ENCODE results near the gene FFAR4. TPM values are rescaled to one million over a fixed set of nuclear protein-coding genes. Genes with fewer than 3 reads are reported as not detected.

FFAR4 gene
- total RNA-seq, 2 experiments from 2014 or later = not detected

DNA sequence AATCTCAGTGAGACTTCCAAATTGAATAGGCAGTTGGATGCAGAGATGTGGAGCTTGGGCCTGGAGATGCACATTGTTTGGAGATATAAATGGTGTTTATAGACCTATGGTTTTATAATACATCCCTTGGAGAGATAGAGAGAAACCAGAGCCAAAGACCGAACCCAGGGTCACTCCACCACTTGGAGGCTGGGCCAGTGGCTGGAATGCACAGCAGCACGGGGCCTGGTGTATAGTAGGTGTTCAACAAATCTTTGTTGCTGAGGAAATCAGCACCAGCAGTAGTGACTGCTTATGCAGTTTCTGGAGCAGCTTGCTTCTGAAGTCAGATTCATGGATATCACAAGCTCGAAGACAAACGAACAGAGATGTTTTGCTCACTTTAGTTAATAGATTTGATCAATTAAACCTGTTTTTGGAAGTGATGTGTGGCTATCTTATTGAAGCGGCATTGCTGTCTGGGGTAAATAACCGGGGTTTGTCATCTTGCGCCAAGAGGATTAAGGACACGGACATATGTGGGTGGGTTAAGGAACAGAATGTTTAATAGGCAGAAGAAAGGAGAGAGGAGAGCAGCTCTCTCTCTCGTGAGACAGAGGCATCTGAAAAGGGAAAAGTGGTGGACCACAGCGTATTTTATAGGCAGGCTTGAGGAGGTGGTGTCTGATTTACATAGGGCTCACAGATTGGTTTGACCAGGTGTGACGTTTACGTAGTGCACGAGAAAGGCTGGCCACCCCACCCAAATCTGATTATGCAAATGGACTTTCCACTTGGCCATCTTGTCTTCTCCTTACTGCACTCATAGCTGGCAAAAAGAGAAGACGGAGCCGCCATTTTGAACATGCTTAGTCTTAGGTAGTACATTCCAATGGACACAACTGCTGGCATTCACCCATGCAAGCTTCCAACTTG is 23.4 kb downstream of the FFAR4 start:
- ChIA-PET POLR2A (no interaction called here), CTCF (no interaction called here)
- peaks cover 3% of the 10 kb centered on the region for H3K27me3 Mint-ChIP-seq
- H3K36me3 Mint-ChIP-seq (ENCODE audit: low read depth) = no peaks in the 10 kb centered on the region
- no peak overlapping the region for H3K4me3 Mint-ChIP-seq
- H3K4me1 Mint-ChIP-seq (ENCODE audit: low read depth) = no peaks in the 10 kb centered on the region
- intact Hi-C loops (cut with micrococcal nuclease) = no loop called here
- no peak overlapping the region for H3K27ac Mint-ChIP-seq
- H3K9me3 Mint-ChIP-seq = no peaks in the 10 kb centered on the region
- no peak for ATAC-seq
- DNase-seq = no peak
- TF ChIP-seq CTCF (IDR thresholded peaks at IDR 0.05) = no peak

DNA sequence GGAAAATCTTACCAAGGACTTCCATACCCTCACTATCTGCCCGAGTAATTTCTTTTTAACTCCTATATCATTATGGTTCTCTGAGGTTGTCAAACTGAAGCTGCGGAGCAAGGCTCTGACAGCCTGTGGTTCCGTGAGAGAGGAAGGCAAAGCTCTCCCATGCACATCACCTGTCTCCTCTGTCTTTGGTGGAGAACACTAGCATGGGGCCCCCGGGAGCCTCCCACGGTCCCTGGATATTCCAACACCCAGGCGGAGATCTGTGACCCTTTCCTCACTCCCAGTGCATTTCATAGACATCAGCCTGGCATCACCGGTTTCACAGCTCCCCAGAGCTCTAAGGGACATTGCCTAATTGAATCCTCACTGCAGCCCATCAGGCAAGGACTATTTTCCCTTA is 24.2 kb downstream of the FFAR4 start:
- CTCF ChIA-PET = no interaction called here

DNA sequence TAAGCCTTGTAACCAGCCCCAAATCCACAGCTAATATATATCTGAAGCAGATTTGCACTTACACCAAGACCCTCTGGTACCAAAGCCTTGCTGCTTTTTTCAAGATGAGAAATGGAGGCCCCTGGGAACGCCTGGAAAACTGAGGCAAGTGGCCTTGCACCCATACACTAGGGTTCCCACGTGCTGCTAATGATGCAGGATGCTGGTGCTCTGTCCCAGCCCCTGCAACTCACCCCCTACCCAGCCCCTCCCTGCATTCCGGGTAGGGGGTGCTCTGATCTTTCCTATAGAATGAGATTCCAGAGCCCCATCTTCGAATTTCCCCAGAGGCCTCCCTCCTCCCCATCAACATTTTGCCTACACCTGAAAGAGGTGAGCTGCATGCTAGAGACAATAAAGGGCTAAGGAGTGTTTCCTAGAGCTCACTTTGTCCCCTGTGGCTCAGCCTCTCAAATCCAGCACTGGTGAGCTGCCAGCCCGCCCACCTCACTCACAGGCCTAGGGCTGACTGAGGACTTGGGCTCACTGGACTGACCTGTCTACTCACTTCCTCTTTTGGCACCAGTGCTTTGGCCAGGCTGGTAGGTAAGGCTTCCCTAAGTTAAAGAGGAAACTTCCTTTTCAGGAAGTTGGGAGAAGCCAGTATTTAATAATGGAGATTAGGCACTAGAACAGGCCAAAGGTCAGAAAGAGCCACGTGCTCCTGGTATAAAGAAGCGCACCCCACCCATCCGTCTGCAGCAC is 24.8 kb downstream of the FFAR4 start:
- POLR2A ChIA-PET = no interaction called here
- no peak for TF ChIP-seq CTCF (IDR thresholded peaks at IDR 0.05)
- intact Hi-C loops (cut with micrococcal nuclease) = no loop called here
- H3K4me3 Mint-ChIP-seq = no peak overlapping the region
- no peak for DNase-seq
- H3K36me3 Mint-ChIP-seq (ENCODE audit: low read depth) = no peaks in the 10 kb centered on the region
- peaks cover 3% of the 10 kb centered on the region for H3K27me3 Mint-ChIP-seq
- H3K27ac Mint-ChIP-seq = no peak overlapping the region
- CTCF ChIA-PET = no interaction called here
- H3K4me1 Mint-ChIP-seq (ENCODE audit: low read depth) = no peaks in the 10 kb centered on the region
- no peak for ATAC-seq
- no peaks in the 10 kb centered on the region for H3K9me3 Mint-ChIP-seq

More for the DNA sequence above, 24.2 kb downstream of the FFAR4 start:
- no peak overlapping the region for H3K27ac Mint-ChIP-seq
- no peak for ATAC-seq
- intact Hi-C loops (cut with micrococcal nuclease) = no loop called here
- H3K4me3 Mint-ChIP-seq = no peak overlapping the region
- no peaks in the 10 kb centered on the region for H3K9me3 Mint-ChIP-seq
- no peak for TF ChIP-seq CTCF (IDR thresholded peaks at IDR 0.05)
- no peaks in the 10 kb centered on the region for H3K36me3 Mint-ChIP-seq (ENCODE audit: low read depth)
- POLR2A ChIA-PET = no interaction called here
- no peak for DNase-seq
- peaks cover 3% of the 10 kb centered on the region for H3K27me3 Mint-ChIP-seq
- H3K4me1 Mint-ChIP-seq (ENCODE audit: low read depth) = no peaks in the 10 kb centered on the region

DNA sequence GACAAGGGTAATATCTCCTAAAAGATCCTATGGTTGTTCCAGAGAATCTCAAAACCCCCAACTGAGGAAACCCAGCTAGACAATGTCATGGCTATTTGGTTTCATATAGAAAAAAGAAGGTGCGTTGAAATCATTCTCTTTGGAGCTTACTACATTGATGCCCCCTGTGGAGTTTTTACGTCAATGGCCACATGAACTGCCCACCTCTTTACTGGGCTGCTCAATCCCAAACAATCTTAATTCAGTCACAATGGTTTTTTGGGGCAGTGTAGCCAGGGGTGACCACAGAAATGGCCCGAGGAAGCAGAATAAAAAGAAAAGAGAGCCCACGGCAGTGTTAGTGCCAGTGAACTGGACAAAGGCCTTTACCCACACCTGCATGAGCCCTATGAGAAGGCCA is 26.8 kb downstream of the FFAR4 start:
- intact Hi-C loops (cut with micrococcal nuclease) = no loop called here

More for the DNA sequence above, 26.8 kb downstream of the FFAR4 start:
- peaks cover 3% of the 10 kb centered on the region for H3K27me3 Mint-ChIP-seq
- H3K36me3 Mint-ChIP-seq (ENCODE audit: low read depth) = no peaks in the 10 kb centered on the region
- DNase-seq = no peak
- no peak overlapping the region for H3K27ac Mint-ChIP-seq
- no peak for TF ChIP-seq CTCF (IDR thresholded peaks at IDR 0.05)
- no peaks in the 10 kb centered on the region for H3K9me3 Mint-ChIP-seq
- H3K4me3 Mint-ChIP-seq = no peak overlapping the region
- ATAC-seq = no peak
- ChIA-PET POLR2A (no interaction called here), CTCF (no interaction called here)
- H3K4me1 Mint-ChIP-seq (ENCODE audit: low read depth) = no peaks in the 10 kb centered on the region

All from activated CD8-positive, alpha-beta T cell treated with anti-CD3 and anti-CD28 coated beads for 36 hours (primary cell).